8988T (cell line): Measurements from ENCODE around the gene KCNIP3.
"Not testable (repeated sequence)": the region's sequence is repeated elsewhere in the genome, so short reads cannot be mapped to it uniquely, and the experiment has no call there.

Experiments
- DNase-seq: peaks from one replicate; pipeline ENCODE4 v3.0.0; 2011

Gene KCNIP3

DNA sequence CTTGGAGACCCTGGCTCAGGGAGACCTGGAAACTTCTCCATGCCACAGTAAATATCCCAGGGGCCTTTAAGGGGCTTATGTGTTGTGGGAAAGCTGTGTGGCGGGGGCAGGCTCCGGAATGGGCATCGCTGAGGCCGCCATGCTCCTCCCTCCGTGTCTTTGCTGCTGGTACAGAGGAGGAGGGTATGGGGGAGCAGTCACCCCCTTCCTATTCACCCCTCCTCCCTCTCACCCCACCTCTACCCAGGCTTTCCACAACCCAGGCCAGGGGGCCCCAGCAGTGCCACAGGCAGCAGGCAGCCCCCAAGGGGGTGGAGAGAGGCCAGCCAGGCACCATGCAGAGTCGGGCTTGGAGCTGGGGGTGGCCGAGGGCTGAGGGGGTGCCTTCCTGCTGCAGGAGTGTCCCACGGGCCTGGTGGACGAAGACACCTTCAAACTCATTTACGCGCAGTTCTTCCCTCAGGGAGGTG, 77.3 kb downstream of the KCNIP3 start:
- no peak for DNase-seq

GRCh38 chr2:95374921-95375471, 77.8 kb downstream of the KCNIP3 start:
- no peak for DNase-seq

- DNase-seq, result no peak
Observed at GRCh38 chr2:95375532-95376150, 78.5 kb downstream of the KCNIP3 start.

- DNase-seq, result no peak
Observed at GRCh38 chr2:95376311-95377215, 79.4 kb downstream of the KCNIP3 start.

- no peak for DNase-seq
Observed at GRCh38 chr2:95377216-95378123, 80.3 kb downstream of the KCNIP3 start.

DNA sequence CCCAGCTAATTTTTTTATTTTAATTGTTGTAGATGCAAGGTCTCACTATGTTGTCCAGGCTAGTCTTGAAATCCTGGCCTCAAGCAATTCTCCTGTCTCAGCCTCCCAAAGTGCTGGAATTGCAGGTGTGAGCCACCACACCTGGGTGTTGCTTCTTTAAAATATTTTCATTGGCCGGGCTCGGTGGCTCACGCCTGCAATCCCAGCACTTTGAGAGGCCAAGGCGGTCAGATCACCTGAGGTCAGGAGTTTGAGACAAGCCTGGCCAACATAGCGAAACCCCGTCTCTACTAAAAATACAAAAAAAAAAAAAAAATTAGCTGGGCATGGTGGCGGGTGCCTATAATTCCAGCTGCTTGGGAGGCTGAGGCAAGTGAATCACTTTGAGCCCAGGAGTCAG, 81.1 kb downstream of the KCNIP3 start:
- not testable (repeated sequence) for DNase-seq

DNA sequence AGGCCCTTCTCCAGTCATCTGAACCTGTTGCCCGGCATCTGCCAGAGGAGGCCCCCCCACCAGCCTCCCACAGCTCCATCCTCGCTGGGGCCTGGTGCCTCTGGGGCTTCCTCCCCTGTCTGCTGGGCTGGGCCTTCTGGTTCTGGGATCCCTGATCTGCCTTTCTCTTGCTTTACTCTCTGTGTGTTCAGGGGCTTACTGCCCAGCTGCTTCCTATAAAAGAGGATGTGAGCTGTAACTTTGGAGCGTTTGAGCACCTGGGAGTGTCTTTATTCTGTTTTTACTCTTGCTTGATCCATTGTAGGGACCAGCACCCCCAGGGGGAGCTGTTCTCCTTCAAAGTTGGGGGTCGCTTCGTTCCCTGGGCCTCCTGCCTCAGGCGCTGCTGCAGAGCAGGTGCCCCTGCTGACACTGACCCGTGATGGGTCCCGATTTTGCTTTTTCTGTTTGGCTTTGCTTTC, 82.3 kb downstream of the KCNIP3 start:
- no peak for DNase-seq

DNA sequence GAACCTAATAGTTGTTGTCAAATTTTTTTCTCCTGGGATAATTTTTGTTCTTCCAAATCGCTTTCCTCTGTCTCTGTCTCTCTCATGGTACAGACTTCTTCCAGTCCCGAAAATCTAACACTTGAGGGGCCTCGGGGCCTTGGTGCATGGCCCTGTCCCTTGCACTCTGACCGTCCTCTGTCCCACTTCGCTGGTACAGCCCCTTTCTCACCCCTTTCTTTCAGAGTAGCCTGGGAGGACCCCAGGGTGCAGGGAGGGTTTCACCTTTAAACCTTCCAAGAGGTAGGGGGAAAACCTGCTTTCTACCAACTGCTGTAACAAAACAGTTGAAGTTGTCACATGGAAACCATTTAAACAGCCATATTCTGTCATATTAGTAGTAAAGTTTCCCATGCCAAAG, 83.1 kb downstream of the KCNIP3 start:
- DNase-seq, result no peak

DNA sequence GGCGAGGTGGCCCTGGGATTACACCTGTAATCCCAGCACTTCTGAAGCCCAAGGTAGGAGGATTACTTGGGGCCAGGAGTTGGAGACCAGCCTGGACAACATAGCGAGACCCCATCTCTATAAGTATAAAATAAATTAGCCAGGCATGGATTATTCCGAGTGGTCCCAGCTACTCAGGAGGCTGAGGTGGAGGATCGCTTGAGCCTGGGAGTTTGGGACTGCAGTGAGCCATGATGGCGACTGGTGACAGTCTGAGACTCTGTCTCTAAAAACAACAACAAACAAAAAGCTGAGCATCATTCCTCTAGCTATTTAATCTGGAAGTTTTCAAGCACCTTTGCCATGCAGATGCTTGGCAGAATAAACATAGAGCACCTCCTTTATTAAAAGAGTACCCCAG, 83.6 kb downstream of the KCNIP3 start:
- DNase-seq, result no peak

DNA sequence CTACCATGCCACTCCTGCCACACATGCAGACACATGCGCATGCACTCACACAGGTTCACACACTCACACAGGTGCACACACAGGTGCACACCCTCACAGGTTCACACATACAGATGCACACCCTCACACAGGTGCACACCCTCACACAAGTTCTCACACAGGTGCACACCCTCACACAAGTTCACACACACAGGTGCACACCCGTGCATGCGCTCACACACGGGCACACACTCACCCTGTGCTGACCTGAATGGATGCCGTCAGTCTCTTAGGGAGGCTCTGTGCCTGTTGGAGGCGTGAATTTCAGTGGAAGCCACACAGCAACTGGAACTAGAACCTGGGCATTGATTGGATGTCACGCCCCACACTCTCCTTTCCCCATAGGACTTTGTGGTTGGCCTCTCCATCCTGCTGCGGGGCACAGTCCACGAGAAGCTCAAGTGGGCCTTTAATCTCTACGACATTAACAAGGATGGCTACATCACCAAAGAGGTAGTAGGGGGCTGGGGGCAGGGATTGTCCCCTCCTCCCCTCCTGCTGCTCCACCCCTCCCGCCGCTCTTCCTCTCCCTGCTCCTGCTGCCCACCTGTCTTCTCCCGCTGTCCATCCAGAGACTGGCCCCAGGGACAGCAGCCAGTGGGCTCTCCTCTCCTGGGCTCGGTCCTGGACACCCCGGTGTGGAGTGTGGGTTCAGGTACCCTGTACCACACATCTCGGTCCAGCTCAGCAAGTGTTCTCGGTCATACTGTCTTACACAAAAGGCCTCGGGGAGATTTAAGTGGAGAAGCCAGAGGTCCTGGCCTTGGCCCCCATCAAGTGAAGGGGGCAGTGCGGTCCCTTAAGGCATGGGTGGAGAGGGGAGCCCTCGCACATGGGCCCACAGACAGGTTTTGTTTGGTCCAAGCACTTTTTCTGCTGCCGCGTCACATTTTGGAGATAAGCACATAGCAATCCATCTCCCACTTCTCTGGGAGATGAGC, 84.4 kb downstream of the KCNIP3 start:
- no peak for DNase-seq

DNA sequence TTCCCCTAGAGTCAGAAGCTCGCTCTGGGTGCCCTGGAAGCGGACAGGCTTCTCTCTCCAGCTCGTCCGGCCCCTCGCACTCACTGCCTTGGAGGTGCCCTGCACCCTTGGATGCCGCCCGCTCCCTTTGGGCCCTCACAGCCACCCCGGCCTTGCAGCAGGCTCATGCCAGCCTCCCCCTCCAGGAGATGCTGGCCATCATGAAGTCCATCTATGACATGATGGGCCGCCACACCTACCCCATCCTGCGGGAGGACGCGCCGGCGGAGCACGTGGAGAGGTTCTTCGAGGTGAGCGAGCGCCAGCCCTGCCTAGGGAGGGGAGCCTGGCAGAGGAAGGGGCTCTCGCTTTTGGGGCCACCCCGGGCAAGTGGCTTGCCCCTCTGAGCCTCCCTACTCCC, 85.0 kb downstream of the KCNIP3 start:
- DNase-seq, result no peak

DNA sequence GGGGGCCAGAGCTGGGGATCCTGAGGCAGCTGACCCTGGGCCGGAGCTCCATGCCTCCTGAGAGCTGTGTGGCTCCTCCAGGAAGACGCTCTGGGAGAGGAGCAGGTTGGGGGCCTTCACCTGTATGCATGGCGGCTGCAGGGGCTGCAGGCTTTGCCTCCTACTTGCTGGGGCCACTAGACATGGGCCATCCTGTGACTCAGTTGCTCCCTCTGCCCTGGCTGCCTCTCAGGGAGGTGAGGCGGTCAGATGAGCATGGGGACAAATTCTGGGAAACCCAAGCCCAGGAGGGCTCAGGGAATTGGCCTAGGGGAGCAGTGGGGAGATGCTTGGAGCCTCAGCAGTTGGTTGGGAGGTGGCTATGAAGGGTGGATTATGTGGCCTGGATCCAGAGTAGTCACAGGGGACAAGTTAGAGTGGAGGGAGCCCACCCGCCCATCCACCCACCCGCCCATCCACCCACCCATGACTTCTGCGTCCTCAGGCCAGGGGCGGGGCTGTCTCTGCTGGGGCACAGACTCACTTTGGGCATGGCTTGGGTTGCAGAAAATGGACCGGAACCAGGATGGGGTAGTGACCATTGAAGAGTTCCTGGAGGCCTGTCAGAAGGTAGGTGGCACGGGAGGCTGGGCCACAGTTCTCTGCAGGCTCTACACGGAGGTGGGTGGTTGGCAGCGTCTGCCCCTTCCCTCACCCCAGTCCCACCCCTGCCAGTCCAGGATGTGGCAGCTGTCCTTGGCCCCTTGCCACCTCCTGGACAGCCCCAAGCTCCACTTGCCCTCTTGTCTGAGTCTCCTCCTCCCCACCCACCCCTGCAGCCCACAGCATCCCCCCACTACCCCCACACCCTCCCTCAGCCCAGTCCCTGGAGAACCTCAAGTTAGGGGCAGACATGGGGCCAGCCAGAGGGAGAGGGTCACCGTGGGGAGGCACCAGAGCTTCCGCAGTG, 85.8 kb downstream of the KCNIP3 start:
- DNase-seq, result no peak

DNA sequence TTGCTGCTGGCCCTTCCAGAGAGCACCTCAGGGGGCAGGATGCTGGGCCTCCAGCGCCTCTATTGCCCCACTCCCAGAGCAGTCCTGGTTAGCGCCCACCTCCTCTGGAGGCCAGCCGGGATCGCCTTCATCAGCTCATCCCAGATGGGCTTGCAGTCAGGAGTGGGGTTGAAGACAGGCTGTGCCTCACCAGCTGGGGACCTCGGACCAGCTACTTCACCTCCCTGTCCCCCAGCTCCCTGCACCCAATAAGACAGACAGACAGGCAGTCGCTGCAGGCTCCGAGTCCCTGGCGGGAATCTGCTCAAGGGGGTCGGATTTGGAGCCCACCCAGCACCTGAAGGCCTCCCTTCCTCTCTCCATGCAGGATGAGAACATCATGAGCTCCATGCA, 86.5 kb downstream of the KCNIP3 start:
- DNase-seq, result no peak

GRCh38 chr2:95384854-95385569, 87.9 kb downstream of the KCNIP3 start:
- no peak for DNase-seq

GRCh38 chr2:95385570-95385984, 88.4 kb downstream of the KCNIP3 start:
- no peak for DNase-seq

- DNase-seq, result no peak
Observed at GRCh38 chr2:95386031-95386430, 88.9 kb downstream of the KCNIP3 start.

GRCh38 chr2:95387358-95387757, 90.2 kb downstream of the KCNIP3 start:
- DNase-seq, result no peak

- no peak for DNase-seq
Observed at GRCh38 chr2:95388091-95388692, 91.0 kb downstream of the KCNIP3 start.

DNA sequence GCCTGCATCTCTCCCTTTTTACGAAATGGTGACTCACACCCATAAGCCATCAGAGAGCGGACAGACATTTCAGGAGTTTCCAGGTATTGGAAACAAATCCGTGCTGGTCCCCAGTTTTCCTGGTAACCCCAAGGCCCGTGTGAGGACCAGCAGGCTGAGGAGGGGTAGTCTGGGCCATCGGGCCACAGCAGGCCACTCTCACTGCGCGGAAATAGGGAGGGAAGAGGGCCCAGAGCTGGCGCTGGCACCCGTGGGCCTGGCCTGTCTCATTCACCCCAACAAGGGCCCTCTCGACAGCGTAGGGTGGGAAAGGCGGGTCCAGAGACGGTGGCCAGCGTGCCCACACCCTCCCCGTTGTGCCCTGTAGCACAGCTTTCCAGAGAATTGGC, 91.7 kb downstream of the KCNIP3 start:
- no peak for DNase-seq
